Measurements from ENCODE around the gene AGPS. TPM values are rescaled to one million over a fixed set of nuclear protein-coding genes. Genes with fewer than 3 reads are reported as not detected.

The AGPS gene
- total RNA-seq, 1 donor from 2014 or later, result 74.0 TPM

- intact Hi-C loops (cut with micrococcal nuclease), result loop anchor here (1.0 to 5.0 kb wide), 7 partner anchors 50 to 1550 kb away; partner anchors contain the start of genes AGPS, HNRNPA3, LNPK and NFE2L2
- H3K4me1 Mint-ChIP-seq, result peaks cover 11% of the 10 kb centered on the region
- H3K9me3 Mint-ChIP-seq, result peaks cover 4% of the 10 kb centered on the region
- peak overlapping the region; percentile 100 for H3K27ac Mint-ChIP-seq
- DNase-seq, result peak; percentile 98
- H3K4me3 Mint-ChIP-seq, result peak overlapping the region; percentile 95
- peaks cover 7% of the 10 kb centered on the region for H3K27me3 Mint-ChIP-seq
- peaks cover 1% of the 10 kb centered on the region for H3K36me3 Mint-ChIP-seq (ENCODE audit: low read depth)
Observed at GRCh38 chr2:177552422-177553175, 160.0 kb downstream of the AGPS start.

- intact Hi-C loops (cut with micrococcal nuclease), result loop anchor here (1.0 to 5.0 kb wide), 7 partner anchors 49 to 1551 kb away; partner anchors contain the start of genes AGPS, HNRNPA3, LNPK and NFE2L2
- H3K36me3 Mint-ChIP-seq (ENCODE audit: low read depth), result peaks cover 1% of the 10 kb centered on the region
- no peak for DNase-seq
- peak overlapping the region; percentile 95 for H3K4me3 Mint-ChIP-seq
- H3K9me3 Mint-ChIP-seq, result peaks cover 4% of the 10 kb centered on the region
- H3K27me3 Mint-ChIP-seq, result peaks cover 7% of the 10 kb centered on the region
- peak overlapping the region; percentile 100 for H3K27ac Mint-ChIP-seq
- peaks cover 9% of the 10 kb centered on the region for H3K4me1 Mint-ChIP-seq
Observed at GRCh38 chr2:177553176-177553884, 160.8 kb downstream of the AGPS start.

- H3K36me3 Mint-ChIP-seq (ENCODE audit: low read depth), result peaks cover 1% of the 10 kb centered on the region
- no peak for DNase-seq
- peaks cover 4% of the 10 kb centered on the region for H3K9me3 Mint-ChIP-seq
- H3K4me1 Mint-ChIP-seq, result peaks cover 9% of the 10 kb centered on the region
- peaks cover 7% of the 10 kb centered on the region for H3K27me3 Mint-ChIP-seq
- H3K27ac Mint-ChIP-seq, result no peak overlapping the region
- intact Hi-C loops (cut with micrococcal nuclease), result loop anchor here (5.0 kb wide), 3 partner anchors 48 to 1552 kb away; partner anchors contain the start of gene LNPK
- no peak overlapping the region for H3K4me3 Mint-ChIP-seq
Observed at GRCh38 chr2:177554365-177554764, 161.8 kb downstream of the AGPS start.

GRCh38 chr2:177556153-177556552 lies 163.6 kb downstream of the AGPS start:
- Mint-ChIP-seq H3K4me1 (peaks cover 9% of the 10 kb centered on the region), H3K4me3 (no peak overlapping the region), H3K27ac (no peak overlapping the region), H3K36me3 (ENCODE audit: low read depth) (peaks cover 1% of the 10 kb centered on the region), H3K9me3 (peaks cover 4% of the 10 kb centered on the region), H3K27me3 (peaks cover 7% of the 10 kb centered on the region)
- no peak for DNase-seq
- intact Hi-C loops (cut with micrococcal nuclease), result no loop called here

GRCh38 chr2:177557794-177558193 lies 165.2 kb downstream of the AGPS start:
- peaks cover 8% of the 10 kb centered on the region for H3K4me1 Mint-ChIP-seq
- no peak for DNase-seq
- intact Hi-C loops (cut with micrococcal nuclease), result no loop called here
- no peak overlapping the region for H3K4me3 Mint-ChIP-seq
- peaks cover 7% of the 10 kb centered on the region for H3K27me3 Mint-ChIP-seq
- H3K36me3 Mint-ChIP-seq (ENCODE audit: low read depth), result no peaks in the 10 kb centered on the region
- no peak overlapping the region for H3K27ac Mint-ChIP-seq
- H3K9me3 Mint-ChIP-seq, result peaks cover 4% of the 10 kb centered on the region

- no peak for DNase-seq
- no peak overlapping the region for H3K4me3 Mint-ChIP-seq
- H3K36me3 Mint-ChIP-seq (ENCODE audit: low read depth), result no peaks in the 10 kb centered on the region
- peaks cover 4% of the 10 kb centered on the region for H3K27me3 Mint-ChIP-seq
- no peak overlapping the region for H3K27ac Mint-ChIP-seq
- H3K4me1 Mint-ChIP-seq, result no peaks in the 10 kb centered on the region
- intact Hi-C loops (cut with micrococcal nuclease), result no loop called here
- H3K9me3 Mint-ChIP-seq, result peaks cover 4% of the 10 kb centered on the region
Observed at GRCh38 chr2:177559638-177560037, 167.1 kb downstream of the AGPS start.

GRCh38 chr2:177568390-177568789 lies 175.8 kb downstream of the AGPS start:
- no peak overlapping the region for H3K4me3 Mint-ChIP-seq
- intact Hi-C loops (cut with micrococcal nuclease), result no loop called here
- no peak for DNase-seq
- H3K27ac Mint-ChIP-seq, result no peak overlapping the region
- peaks cover 6% of the 10 kb centered on the region for H3K4me1 Mint-ChIP-seq
- no peaks in the 10 kb centered on the region for H3K36me3 Mint-ChIP-seq (ENCODE audit: low read depth)
- no peaks in the 10 kb centered on the region for H3K9me3 Mint-ChIP-seq
- peaks cover 2% of the 10 kb centered on the region for H3K27me3 Mint-ChIP-seq

- peaks cover 6% of the 10 kb centered on the region for H3K4me1 Mint-ChIP-seq
- DNase-seq, result no peak
- no peaks in the 10 kb centered on the region for H3K36me3 Mint-ChIP-seq (ENCODE audit: low read depth)
- intact Hi-C loops (cut with micrococcal nuclease), result no loop called here
- H3K27ac Mint-ChIP-seq, result no peak overlapping the region
- H3K9me3 Mint-ChIP-seq, result no peaks in the 10 kb centered on the region
- H3K4me3 Mint-ChIP-seq, result no peak overlapping the region
- peaks cover 4% of the 10 kb centered on the region for H3K27me3 Mint-ChIP-seq
Observed at GRCh38 chr2:177568893-177569292, 176.3 kb downstream of the AGPS start.

- no peak overlapping the region for H3K4me3 Mint-ChIP-seq
- H3K9me3 Mint-ChIP-seq, result no peaks in the 10 kb centered on the region
- H3K36me3 Mint-ChIP-seq (ENCODE audit: low read depth), result no peaks in the 10 kb centered on the region
- no peak overlapping the region for H3K27ac Mint-ChIP-seq
- DNase-seq, result no peak
- H3K27me3 Mint-ChIP-seq, result peaks cover 4% of the 10 kb centered on the region
- intact Hi-C loops (cut with micrococcal nuclease), result no loop called here
- H3K4me1 Mint-ChIP-seq, result peaks cover 6% of the 10 kb centered on the region
Observed at GRCh38 chr2:177572236-177572671, 179.7 kb downstream of the AGPS start.

- H3K4me3 Mint-ChIP-seq, result no peak overlapping the region
- H3K9me3 Mint-ChIP-seq, result no peaks in the 10 kb centered on the region
- no peaks in the 10 kb centered on the region for H3K36me3 Mint-ChIP-seq (ENCODE audit: low read depth)
- peaks cover 4% of the 10 kb centered on the region for H3K27me3 Mint-ChIP-seq
- H3K4me1 Mint-ChIP-seq, result peaks cover 5% of the 10 kb centered on the region
- H3K27ac Mint-ChIP-seq, result no peak overlapping the region
- no peak for DNase-seq
- intact Hi-C loops (cut with micrococcal nuclease), result no loop called here
Observed at GRCh38 chr2:177573120-177573519, 180.5 kb downstream of the AGPS start.

GRCh38 chr2:177574356-177574755 lies 181.8 kb downstream of the AGPS start:
- Mint-ChIP-seq H3K27ac (no peak overlapping the region), H3K4me1 (no peaks in the 10 kb centered on the region), H3K4me3 (no peak overlapping the region), H3K9me3 (no peaks in the 10 kb centered on the region), H3K36me3 (ENCODE audit: low read depth) (no peaks in the 10 kb centered on the region), H3K27me3 (peaks cover 4% of the 10 kb centered on the region)
- no peak for DNase-seq
- intact Hi-C loops (cut with micrococcal nuclease), result no loop called here

GRCh38 chr2:177575358-177575757 lies 182.8 kb downstream of the AGPS start:
- no peaks in the 10 kb centered on the region for H3K36me3 Mint-ChIP-seq (ENCODE audit: low read depth)
- peaks cover 4% of the 10 kb centered on the region for H3K27me3 Mint-ChIP-seq
- H3K27ac Mint-ChIP-seq, result no peak overlapping the region

GRCh38 chr2:177577075-177577474 lies 184.5 kb downstream of the AGPS start:
- Mint-ChIP-seq H3K4me3 (no peak overlapping the region), H3K4me1 (no peaks in the 10 kb centered on the region), H3K36me3 (ENCODE audit: low read depth) (no peaks in the 10 kb centered on the region), H3K27ac (no peak overlapping the region), H3K27me3 (peaks cover 5% of the 10 kb centered on the region), H3K9me3 (peaks cover 6% of the 10 kb centered on the region)
- DNase-seq, result no peak
- intact Hi-C loops (cut with micrococcal nuclease), result no loop called here

More at GRCh38 chr2:177575358-177575757, 182.8 kb downstream of the AGPS start:
- Mint-ChIP-seq H3K4me3 (no peak overlapping the region), H3K9me3 (no peaks in the 10 kb centered on the region), H3K4me1 (no peaks in the 10 kb centered on the region)
- DNase-seq, result no peak
- intact Hi-C loops (cut with micrococcal nuclease), result no loop called here

- Mint-ChIP-seq H3K9me3 (peaks cover 9% of the 10 kb centered on the region), H3K4me3 (no peak overlapping the region), H3K27ac (no peak overlapping the region), H3K27me3 (peaks cover 4% of the 10 kb centered on the region), H3K4me1 (no peaks in the 10 kb centered on the region), H3K36me3 (ENCODE audit: low read depth) (no peaks in the 10 kb centered on the region)
- no peak for DNase-seq
- intact Hi-C loops (cut with micrococcal nuclease), result no loop called here
Observed at GRCh38 chr2:177578454-177578853, 185.9 kb downstream of the AGPS start.

All from activated CD4-positive, alpha-beta T cell treated with anti-CD3 and anti-CD28 coated beads, Interleukin-2, amount 10 ng/mL, durations not matched to agents 24 days and 14 days (primary cell).